Sigmoid colon (tissue), 7 donors: ENCODE measurements around the gene DTNBP1. TPM values are rescaled to one million over a fixed set of nuclear protein-coding genes. Genes with fewer than 3 reads are reported as not detected.

Experiments used
- DNase-seq: peaks from one replicate; pipeline ENCODE4 v3.0.0-alpha.2; 2019
- H3K27ac ChIP-seq, 4 donors: fragments of 200-600 bp; sonication (generic); one replicate each; pipeline ENCODE4 v1.5.1; 2016 to 2019; ENCODE audit warnings: mild to moderate bottlenecking in 1 of 4
- H3K27me3 ChIP-seq, 3 donors: fragments of 200-600 bp; sonication (generic); one replicate each; pipeline ENCODE4 v1.5.1; 2019; ENCODE audit warnings: mild to moderate bottlenecking in 1 of 3
- H3K36me3 ChIP-seq, 4 donors: fragments of 200-600 bp; sonication (generic); one replicate each; pipeline ENCODE4 v1.5.1; 2016 to 2019
- H3K4me1 ChIP-seq, 4 donors: fragments of 200-600 bp; sonication (generic); one replicate each; pipeline ENCODE4 v1.5.1; 2017 to 2019
- H3K4me3 ChIP-seq, 4 donors: fragments of 200-600 bp; sonication (generic); one replicate each; pipeline ENCODE4 v1.5.1; 2017 to 2019; ENCODE audit warnings: mild to moderate bottlenecking in 2 of 4, moderate library complexity in 1 of 4
- H3K9me3 ChIP-seq, 4 donors: fragments of 200-600 bp in 3 of 4; sonication (generic) in 3 of 4; one replicate each; pipeline versions ENCODE4 v1.5.1 to v1.6.1; 2013 to 2019
- EP300 ChIP-seq, 4 donors: sonication (generic); formaldehyde crosslinking; IDR thresholded peaks; one replicate each; pipeline ENCODE4 v1.6.1; 2017; ENCODE audit warnings: antibody characterized with exemption in 4 of 4
- POLR2A ChIP-seq, 2 donors: fragments of 450-650 bp; IDR thresholded peaks; one replicate each; pipeline ENCODE4 v1.6.1; 2016; ENCODE audit warnings: antibody characterized with exemption in 2 of 2, mild to moderate bottlenecking in 2 of 2, moderate library complexity in 2 of 2
- POLR2AphosphoS5 ChIP-seq, 4 donors: sonication (generic); formaldehyde crosslinking; IDR thresholded peaks; one replicate each; pipeline ENCODE4 v1.6.1; 2017; ENCODE audit warnings: antibody characterized with exemption in 4 of 4
- WGBS, 2 donors: extraction: QIAGEN DNeasy Blood & Tissue Kit; methylation state at CpG; one replicate each; pipeline ENCODE4 v1.1.7; 2013; 5-methylcytosine and 5-hydroxymethylcytosine counted together
- intact Hi-C: fragments of 100-400 bp; cut with DNase I; formaldehyde crosslinking; loops from one replicate; pipeline ENCODE4 v1.15.1; 2023
- polyA plus RNA-seq, 3 donors: library from polyadenylated mRNA; stranded (reverse); fragments of 200-250 nt; gene quantifications; one replicate each; pipeline ENCODE4 v1.2.3, GENCODE V29; 2013
- total RNA-seq, 4 donors: library from RNA; depleted of rRNA; stranded (reverse); fragments of >200 nt; gene quantifications; one replicate each; pipeline ENCODE4 v1.1.0, GENCODE V29; 2016
- TF ChIP-seq, protein P1 (sequence below), 4 experiments: fragments of 450-650 bp in 3 of 4; fragments of 200-600 bp in 1 of 4; IDR thresholded peaks; one replicate each; pipeline ENCODE4 v1.5.1; 2016 to 2019; ENCODE audit warnings: antibody characterized with exemption in 4 of 4, mild to moderate bottlenecking in 3 of 4, moderate library complexity in 2 of 4
- donor health status: healthy with polysubstance abuse.
- donor health status: Bipolar disorder and iron deficiency.
- donor health status: healthy.

Gene DTNBP1
- total and polyA plus RNA-seq, 7 donors = 12.8 to 25.8 (median 18.7) TPM

DNA sequence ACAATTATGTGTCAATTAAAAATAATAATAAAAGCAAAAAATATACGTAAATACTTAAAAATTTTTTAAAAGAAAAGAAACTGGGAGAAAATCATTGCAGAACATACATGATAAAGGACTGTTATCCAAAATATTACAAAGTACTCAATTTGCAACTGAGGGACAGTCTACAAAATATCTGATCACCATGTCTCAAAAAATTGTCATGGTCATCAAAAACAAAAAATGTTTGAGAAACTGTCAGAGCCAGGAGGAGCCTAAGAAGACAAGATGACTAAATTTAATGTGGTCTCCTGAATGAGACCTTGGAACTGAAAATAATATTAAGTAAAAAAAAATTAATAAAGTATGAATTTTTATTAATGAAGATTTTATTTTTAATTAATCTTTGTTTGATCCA, 43.5 kb downstream of the DTNBP1 start:
- TF ChIP-seq EP300 (IDR thresholded peaks at IDR 0.05) = no peak
- H3K9me3 ChIP-seq = no peaks in the 10 kb centered on the region
- no peak overlapping the region for H3K4me3 ChIP-seq
- peaks cover 0 to 28% (median 15%) of the 10 kb centered on the region in 4 donors for H3K4me1 ChIP-seq
- H3K27me3 ChIP-seq = no peaks in the 10 kb centered on the region
- intact Hi-C loops = no loop called here
- 97 to 98% methylated on average over 1 of the region's 1 CpG for WGBS, 2 donors
- peaks cover 0 to 6% (median 0%) of the 10 kb centered on the region in 4 donors for H3K36me3 ChIP-seq
- no peak for DNase-seq
- H3K27ac ChIP-seq = no peak overlapping the region

GRCh38 chr6:15618685-15619084, 44.1 kb downstream of the DTNBP1 start:
- DNase-seq = no peak
- Histone ChIP-seq H3K27me3 (no peaks in the 10 kb centered on the region), H3K9me3 (no peaks in the 10 kb centered on the region), H3K4me3 (no peak overlapping the region), H3K36me3 (peaks cover 0 to 9% (median 0%) of the 10 kb centered on the region in 4 donors), H3K27ac (no peak overlapping the region), H3K4me1 (peaks cover 0 to 28% (median 15%) of the 10 kb centered on the region in 4 donors)
- intact Hi-C loops = no loop called here
- no peak for TF ChIP-seq POLR2A (IDR thresholded peaks at IDR 0.05)
- TF ChIP-seq, protein P1, sequence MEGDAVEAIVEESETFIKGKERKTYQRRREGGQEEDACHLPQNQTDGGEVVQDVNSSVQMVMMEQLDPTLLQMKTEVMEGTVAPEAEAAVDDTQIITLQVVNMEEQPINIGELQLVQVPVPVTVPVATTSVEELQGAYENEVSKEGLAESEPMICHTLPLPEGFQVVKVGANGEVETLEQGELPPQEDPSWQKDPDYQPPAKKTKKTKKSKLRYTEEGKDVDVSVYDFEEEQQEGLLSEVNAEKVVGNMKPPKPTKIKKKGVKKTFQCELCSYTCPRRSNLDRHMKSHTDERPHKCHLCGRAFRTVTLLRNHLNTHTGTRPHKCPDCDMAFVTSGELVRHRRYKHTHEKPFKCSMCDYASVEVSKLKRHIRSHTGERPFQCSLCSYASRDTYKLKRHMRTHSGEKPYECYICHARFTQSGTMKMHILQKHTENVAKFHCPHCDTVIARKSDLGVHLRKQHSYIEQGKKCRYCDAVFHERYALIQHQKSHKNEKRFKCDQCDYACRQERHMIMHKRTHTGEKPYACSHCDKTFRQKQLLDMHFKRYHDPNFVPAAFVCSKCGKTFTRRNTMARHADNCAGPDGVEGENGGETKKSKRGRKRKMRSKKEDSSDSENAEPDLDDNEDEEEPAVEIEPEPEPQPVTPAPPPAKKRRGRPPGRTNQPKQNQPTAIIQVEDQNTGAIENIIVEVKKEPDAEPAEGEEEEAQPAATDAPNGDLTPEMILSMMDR (IDR thresholded peaks at IDR 0.05) = no peak
- no peak for TF ChIP-seq POLR2AphosphoS5 (IDR thresholded peaks at IDR 0.05)
- no peak for TF ChIP-seq EP300 (IDR thresholded peaks at IDR 0.05)
- WGBS, 2 donors = 96 to 97% methylated on average over 6 of the region's 6 CpGs

GRCh38 chr6:15616261-15616660, 46.6 kb downstream of the DTNBP1 start:
- no peak overlapping the region for H3K4me3 ChIP-seq
- H3K36me3 ChIP-seq = peaks cover 0 to 17% (median under 1%) of the 10 kb centered on the region in 4 donors
- H3K4me1 ChIP-seq = peaks cover 0 to 7% (median 2%) of the 10 kb centered on the region in 4 donors
- no peaks in the 10 kb centered on the region for H3K9me3 ChIP-seq
- H3K27me3 ChIP-seq = no peaks in the 10 kb centered on the region
- intact Hi-C loops = no loop called here
- no peak for DNase-seq
- 83 to 86% methylated on average over 5 of the region's 5 CpGs for WGBS, 2 donors
- TF ChIP-seq POLR2A (IDR thresholded peaks at IDR 0.05) (no peak), EP300 (IDR thresholded peaks at IDR 0.05) (no peak), POLR2AphosphoS5 (IDR thresholded peaks at IDR 0.05) (no peak)
- TF ChIP-seq, protein P1 (IDR thresholded peaks at IDR 0.05) = no peak
- no peak overlapping the region for H3K27ac ChIP-seq

- H3K27me3 ChIP-seq = no peaks in the 10 kb centered on the region
- intact Hi-C loops = no loop called here
- peaks cover 0 to 21% (median 2%) of the 10 kb centered on the region in 4 donors for H3K36me3 ChIP-seq
- DNase-seq = no peak
- TF ChIP-seq, protein P1 (IDR thresholded peaks at IDR 0.05) = no peak
- TF ChIP-seq POLR2A (IDR thresholded peaks at IDR 0.05) = no peak
- no peak for TF ChIP-seq EP300 (IDR thresholded peaks at IDR 0.05)
- TF ChIP-seq POLR2AphosphoS5 (IDR thresholded peaks at IDR 0.05) = no peak
- H3K4me1 ChIP-seq = peaks cover 0 to 2% (median 0%) of the 10 kb centered on the region in 4 donors
- no peaks in the 10 kb centered on the region for H3K9me3 ChIP-seq
- H3K27ac ChIP-seq = no peak overlapping the region
- WGBS, 2 donors = 70 to 83% methylated on average over 2 of the region's 2 CpGs
- H3K4me3 ChIP-seq = no peak overlapping the region
Measured at GRCh38 chr6:15615802-15616201, 47.0 kb downstream of the DTNBP1 start.

- TF ChIP-seq POLR2A (IDR thresholded peaks at IDR 0.05) (no peak), POLR2AphosphoS5 (IDR thresholded peaks at IDR 0.05) (no peak), EP300 (IDR thresholded peaks at IDR 0.05) (no peak)
- TF ChIP-seq, protein P1 (IDR thresholded peaks at IDR 0.05) = no peak
- no peak overlapping the region for H3K27ac ChIP-seq
- H3K4me1 ChIP-seq = no peaks in the 10 kb centered on the region
- no peaks in the 10 kb centered on the region for H3K9me3 ChIP-seq
- DNase-seq = no peak
- intact Hi-C loops = no loop called here
- H3K36me3 ChIP-seq = peaks cover 0 to 21% (median 3%) of the 10 kb centered on the region in 4 donors
- 93 to 95% methylated on average over 4 of the region's 4 CpGs for WGBS, 2 donors
- no peaks in the 10 kb centered on the region for H3K27me3 ChIP-seq
- no peak overlapping the region for H3K4me3 ChIP-seq
Measured at GRCh38 chr6:15614277-15614676, 48.6 kb downstream of the DTNBP1 start.
